Activated CD4-positive, alpha-beta T cell treated with anti-CD3 and anti-CD28 coated beads for 48 hours (primary cell): ENCODE data around the gene RALGAPA2.
"Not testable (repeated sequence)": the region's sequence is repeated elsewhere in the genome, so short reads cannot be mapped to it uniquely, and the experiment has no call there.

ENCODE experiments used
- DNase-seq: peaks from one replicate; pipeline ENCODE4 v3.0.0-alpha.2; 2020

Gene RALGAPA2

GRCh38 chr20:20362774-20363433 is 349.5 kb downstream of the RALGAPA2 start:
- DNase-seq = peak; percentile 35

- peak; percentile 60 for DNase-seq
Observed at GRCh38 chr20:20360464-20360863, 352.0 kb downstream of the RALGAPA2 start.

- DNase-seq = no peak
Observed at GRCh38 chr20:20359628-20360027, 352.8 kb downstream of the RALGAPA2 start.

- no peak for DNase-seq
Observed at GRCh38 chr20:20358801-20359200, 353.6 kb downstream of the RALGAPA2 start.

GRCh38 chr20:20355503-20355902 is 356.9 kb downstream of the RALGAPA2 start:
- DNase-seq = not testable (repeated sequence)

- no peak for DNase-seq
Observed at GRCh38 chr20:20353576-20353975, 358.9 kb downstream of the RALGAPA2 start.

GRCh38 chr20:20344476-20344875 is 368.0 kb downstream of the RALGAPA2 start:
- no peak for DNase-seq

GRCh38 chr20:20343932-20344331 is 368.5 kb downstream of the RALGAPA2 start:
- no peak for DNase-seq
